NCI-H526 (cell line): ENCODE measurements around the gene FZD7.

Experiments
- DNase-seq, 2 experiments: peaks; one replicate each; lab custom pipeline; 2025; lab: John Stamatoyannopoulos, UW

FZD7 gene

GRCh38 chr2:202033317-202034248 lies at the start of gene FZD7:
TSS of gene FZD7 (plus strand) at chr2:202033855. CDS start at chr2:202034648, 793 bp downstream.
- peak; percentile 51 to 88 for DNase-seq

DNA sequence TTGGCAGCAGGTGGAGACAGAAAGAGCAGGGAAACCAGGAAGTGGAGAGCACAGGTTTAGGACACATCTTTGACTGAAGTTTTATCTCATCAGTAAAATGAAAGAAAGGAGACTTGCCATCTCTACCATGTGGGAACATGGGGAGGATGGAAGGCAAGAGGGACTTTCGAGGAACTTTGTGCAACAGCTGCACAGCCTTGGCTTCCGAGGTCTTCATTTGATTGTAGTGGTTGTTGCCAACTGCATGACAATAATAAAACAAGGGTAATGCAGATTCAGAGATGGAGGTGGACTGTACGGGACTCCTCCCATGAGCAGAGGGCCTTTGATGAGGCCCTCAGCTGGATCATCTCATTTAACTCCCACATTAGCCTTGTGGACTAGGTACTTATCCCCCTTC lies 49.3 kb upstream of the FZD7 start:
- no peak for DNase-seq

- DNase-seq = no peak
These were observed 48.7 kb upstream of the FZD7 start for GRCh38 chr2:201984800-201985525.

DNA sequence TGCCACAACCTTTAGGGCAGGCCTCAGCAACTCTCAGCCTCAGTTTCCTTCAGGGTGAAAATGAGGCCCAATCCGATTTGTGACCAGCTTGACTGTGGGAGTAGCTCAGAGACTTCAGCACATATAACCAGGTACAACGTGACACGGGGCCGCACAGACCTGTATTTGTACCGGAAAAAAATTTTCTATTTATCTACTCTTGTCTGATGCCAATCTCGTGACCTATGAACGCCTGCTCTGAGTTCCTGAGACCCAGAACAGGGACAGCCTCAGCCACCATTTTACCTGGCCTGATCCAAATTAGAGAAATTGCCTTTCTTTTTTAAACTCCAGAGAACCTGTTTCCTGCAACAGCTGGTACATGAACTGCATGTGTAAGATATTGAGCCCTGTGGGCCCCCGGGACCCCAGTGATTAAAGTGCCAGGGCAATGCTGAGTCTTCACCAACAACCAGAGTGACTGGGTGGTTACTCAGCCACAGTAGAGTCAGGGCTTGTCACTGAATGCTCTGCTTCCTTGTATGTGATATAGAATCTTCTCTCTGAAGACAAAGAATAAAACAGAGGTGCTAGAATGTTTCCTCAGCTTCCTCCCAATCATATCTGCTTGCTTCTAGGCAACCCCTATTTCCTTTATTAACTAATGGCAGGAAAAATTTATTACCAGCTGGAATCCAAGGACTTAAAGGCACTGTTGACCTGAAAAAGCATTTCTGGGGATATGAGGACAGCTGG lies 47.8 kb upstream of the FZD7 start:
- no peak for DNase-seq

- no peak for DNase-seq
These were observed 47.3 kb upstream of the FZD7 start for GRCh38 chr2:201986463-201986735.

- DNase-seq = no peak
These were observed 46.2 kb upstream of the FZD7 start for GRCh38 chr2:201987426-201987825.

DNA sequence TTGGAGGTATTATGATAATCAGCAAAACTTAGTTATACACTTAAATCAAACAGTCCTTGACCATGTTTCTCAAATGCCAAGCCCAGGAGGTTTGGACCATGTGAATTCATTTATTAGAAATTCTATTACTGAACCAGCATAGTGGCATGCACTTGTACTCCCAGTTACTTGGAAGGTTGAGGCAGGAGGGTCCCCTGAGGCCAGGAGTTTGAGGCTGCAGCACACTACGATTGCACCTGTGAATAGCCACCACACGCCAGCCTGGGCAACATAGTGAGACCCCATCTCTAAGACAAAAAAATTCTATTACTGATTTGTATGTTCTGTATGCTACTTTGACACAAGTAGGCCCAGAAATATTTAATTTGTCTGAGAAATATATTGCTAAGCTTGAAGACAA lies 43.6 kb upstream of the FZD7 start:
- no peak for DNase-seq

DNA sequence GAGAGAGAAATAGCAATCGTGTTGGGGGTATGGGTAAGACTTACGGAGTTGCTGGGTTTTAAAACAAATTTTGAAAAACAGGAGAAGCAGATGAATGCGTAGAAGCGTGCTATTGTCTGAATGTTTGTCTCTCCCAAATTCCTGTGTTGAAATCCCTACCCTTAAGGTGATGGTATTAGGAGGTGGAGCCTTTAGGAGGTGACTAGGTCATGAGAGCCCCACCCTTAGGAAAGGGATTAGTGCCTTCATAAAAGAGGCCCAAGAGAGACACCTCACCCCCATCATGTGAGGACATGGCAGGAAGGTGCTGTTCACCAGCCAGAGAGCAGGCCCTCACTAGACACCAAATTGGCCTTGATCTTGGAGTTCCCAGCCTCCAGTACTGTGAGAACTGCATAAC lies 40.7 kb upstream of the FZD7 start:
- no peak for DNase-seq

GRCh38 chr2:201994973-201995638 lies 38.5 kb upstream of the FZD7 start:
- DNase-seq = no peak

DNA sequence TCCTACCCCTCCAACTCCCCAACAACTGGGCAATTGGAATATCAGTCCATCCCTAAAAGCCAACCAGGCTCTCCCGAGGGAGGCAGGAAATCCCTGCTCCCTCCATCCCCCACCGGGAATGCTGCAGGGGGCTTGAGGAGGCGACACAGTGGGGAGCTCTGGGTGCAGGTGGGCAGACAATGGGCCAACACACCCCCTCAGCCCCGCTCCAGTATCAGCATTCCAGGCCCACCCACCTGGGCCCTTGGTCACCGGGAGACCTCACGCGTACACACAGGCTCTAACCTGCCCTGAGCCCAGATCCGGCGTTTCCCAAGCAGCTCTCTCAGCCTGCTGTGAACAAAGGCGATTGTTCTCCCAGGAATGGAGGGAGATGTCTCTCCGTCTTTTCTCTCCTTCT lies 37.6 kb upstream of the FZD7 start:
- peak; percentile 36 to 70 for DNase-seq

GRCh38 chr2:201996679-201997314 lies 36.9 kb upstream of the FZD7 start:
- peak; percentile 68 to 79 for DNase-seq

- no peak for DNase-seq
These were observed 34.4 kb upstream of the FZD7 start for GRCh38 chr2:201999279-201999678.

- DNase-seq = no peak
These were observed 31.8 kb upstream of the FZD7 start for GRCh38 chr2:202001826-202002225.

GRCh38 chr2:202002381-202002780 lies 31.3 kb upstream of the FZD7 start:
- DNase-seq = no peak

DNA sequence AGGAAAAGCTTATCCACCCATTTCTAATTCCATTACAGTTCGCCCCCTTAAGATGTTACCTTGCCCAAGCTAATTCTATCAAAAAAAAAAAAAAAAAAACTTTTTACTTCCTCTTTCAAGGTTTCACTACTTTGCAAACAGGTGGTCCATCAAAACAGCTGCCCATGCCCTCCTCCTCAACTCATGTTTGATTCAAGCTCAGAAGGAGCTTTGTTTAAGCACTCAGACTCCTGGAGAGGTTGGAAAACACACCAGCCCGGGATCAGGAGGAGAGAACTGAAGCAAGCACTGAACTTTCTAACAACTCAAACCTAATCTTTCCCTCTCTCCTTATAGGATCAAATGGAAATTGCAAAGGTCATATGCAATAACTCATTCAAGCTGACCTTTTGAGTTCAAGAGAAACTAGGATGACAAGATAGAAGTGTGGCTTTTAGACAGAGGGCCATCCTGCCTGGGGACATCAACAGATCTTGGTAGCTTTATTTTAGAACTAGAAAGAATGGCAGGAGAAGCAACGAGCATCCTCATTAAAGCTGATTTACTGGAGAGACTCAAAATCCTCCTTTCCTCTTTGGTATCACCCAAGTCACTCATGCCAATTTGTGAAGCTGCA lies 28.3 kb upstream of the FZD7 start:
- peak in 1 of 2 experiments; percentile 27 for DNase-seq

GRCh38 chr2:202006301-202006700 lies 27.4 kb upstream of the FZD7 start:
- no peak for DNase-seq

DNA sequence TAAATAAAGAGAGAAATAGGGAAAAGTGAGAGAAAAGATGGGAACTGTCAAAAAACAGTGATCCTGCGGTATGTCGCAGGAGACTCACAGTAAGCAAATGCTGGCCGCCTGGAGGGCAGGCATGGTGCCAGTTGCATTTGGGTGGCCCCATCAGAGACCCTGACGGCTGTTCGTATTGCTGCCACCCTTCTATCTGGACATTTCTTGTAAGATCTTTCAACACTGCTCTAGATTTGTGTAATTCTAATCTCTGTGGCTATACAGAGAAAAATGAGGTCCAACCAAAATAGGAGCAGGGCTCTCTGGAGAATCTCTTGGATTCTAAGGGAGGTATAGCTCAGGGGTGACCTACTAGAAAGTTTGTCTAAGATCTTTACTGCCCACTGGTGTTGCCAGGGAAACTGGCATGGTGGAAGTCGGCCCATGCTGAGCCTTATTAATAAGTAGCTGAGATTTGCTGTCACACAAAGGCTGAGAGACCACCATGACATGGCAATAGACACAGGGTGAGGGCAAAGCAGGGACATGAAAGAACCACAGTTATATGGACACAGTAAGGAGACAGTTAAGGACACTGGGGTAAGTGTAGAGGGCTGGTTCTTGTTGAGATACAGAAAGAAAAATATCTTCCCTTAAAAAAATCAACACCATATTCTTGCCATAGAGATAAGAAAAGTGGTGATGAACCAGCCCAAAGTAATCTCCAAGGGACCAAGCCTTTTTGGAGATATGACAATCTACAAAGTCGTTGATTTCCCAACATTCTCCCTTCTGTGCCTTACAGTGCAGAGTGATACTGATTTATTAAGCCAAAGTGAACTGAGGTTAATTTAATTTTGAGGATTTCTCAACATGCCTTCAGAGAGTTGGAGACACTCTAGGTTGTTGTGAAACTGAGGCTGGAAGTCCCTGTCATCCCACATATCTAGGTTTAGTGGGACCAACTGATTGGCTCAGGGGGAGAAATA lies 26.4 kb upstream of the FZD7 start:
- DNase-seq = no peak

- DNase-seq = no peak
These were observed 25.7 kb upstream of the FZD7 start for GRCh38 chr2:202007983-202008354.

GRCh38 chr2:202009019-202009481 lies 24.6 kb upstream of the FZD7 start:
- DNase-seq = no peak

GRCh38 chr2:202009581-202009980 lies 24.1 kb upstream of the FZD7 start:
- no peak for DNase-seq
